ENCODE data around the gene OST4.
"Not testable (repeated sequence)": the region's sequence is repeated elsewhere in the genome, so short reads cannot be mapped to it uniquely, and the experiment has no call there.

The OST4 gene

DNA sequence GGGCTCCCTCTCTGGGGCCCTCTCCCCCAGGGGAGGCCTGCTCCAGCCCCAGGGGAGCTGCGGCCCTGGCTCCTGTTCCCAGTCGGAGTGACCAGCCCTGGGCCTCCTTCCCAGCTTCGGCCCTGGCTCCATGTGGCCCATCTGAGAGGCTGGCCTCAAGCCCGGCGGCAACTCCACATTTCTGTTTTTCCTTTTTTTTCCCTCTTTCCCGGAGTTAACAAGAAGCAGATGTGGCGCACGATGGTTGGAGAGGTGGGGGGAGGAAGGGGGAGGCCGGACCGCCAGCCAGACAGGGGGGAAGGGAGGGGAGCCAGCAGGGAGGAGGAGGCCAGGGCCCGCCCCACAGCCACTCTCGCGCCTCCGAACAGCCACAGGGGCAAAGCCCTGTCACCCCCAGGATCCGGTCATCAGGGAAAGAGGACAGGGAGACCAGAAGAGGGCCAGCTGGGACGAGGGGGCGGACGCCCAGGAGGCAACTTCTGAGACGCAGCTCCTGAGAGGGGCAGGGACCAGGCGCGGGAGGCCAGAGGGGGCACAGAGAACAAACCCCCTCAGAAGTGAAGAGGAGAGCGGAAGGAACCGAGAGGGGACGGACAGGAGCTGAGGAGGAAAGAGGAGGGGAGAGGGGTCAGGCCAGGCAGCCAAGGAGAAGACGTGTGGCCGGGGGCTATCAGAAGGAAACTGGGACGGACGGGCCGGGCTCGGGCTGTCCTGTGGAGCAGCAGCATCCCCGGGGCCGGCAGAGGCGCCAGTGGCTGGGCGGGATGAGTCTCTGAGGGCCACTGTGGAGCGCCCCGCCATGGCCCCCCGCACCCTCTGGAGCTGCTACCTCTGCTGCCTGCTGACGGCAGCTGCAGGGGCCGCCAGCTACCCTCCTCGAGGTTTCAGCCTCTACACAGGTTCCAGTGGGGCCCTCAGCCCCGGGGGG lies 7.1 kb upstream of the OST4 start, which contains the start of gene EMILIN1:
Gene EMILIN1 (plus strand): TSS at position 349 of the 928 bp plus-strand sequence. CDS start 451 bp downstream, at position 800.
- peak; percentile 83 for DNase-seq (ENCODE audit: low read depth)

DNA sequence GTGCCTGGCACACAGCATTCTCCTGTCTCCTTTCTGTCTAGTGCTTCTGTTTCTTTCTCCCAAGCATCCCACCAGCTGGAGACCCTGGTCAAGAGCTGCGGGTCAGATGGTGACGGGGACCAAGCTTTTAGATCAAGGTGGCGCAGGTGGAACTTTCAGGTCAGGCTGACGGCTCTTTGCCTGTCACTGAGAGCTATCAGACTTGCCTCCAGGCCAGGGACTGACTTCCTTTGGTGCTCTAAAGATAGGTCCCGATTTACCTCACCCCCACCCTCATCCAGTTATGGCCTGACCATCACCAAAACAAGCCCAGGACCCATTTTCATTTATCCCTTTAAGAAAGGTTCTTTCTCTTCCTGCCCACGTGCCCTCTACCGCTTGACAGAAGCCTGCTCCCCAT lies 5.8 kb upstream of the OST4 start:
- DNase-seq (ENCODE audit: low read depth) = no peak

DNA sequence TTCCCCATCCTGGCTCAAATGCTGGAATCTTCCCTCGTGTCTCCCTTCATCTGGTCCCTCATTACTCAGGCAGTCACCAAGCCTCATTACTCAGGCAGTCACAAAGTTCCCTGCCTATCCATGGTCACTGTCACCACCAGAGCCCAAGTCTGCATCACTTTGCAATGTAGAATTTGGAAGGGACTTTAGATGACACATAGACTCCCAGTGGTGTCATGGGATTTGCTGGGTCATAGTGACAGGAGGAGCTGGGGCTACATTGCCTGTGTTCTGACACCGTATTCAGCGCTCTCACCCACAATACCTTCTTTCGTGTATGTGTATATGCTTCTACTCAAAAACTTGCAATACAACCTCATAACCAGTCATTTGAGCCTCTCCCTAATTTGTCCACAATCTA lies 4.9 kb upstream of the OST4 start:
- DNase-seq (ENCODE audit: low read depth) = no peak

DNA sequence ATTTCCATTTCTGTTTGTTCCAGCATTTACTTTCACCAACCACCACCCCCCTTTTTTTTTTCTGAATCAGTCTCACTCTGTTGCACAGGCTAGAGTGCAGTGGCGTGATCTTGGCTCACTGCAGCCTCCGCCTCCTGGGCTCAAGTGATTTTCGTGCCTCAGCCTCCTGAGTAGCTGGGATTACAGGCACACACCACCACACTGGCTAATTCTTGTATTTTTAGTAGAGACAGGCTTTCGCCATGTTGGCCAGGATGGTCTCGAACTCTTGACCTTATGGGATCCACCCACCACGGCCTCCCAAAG lies 4.1 kb upstream of the OST4 start:
- not testable (repeated sequence) for DNase-seq (ENCODE audit: low read depth)

DNA sequence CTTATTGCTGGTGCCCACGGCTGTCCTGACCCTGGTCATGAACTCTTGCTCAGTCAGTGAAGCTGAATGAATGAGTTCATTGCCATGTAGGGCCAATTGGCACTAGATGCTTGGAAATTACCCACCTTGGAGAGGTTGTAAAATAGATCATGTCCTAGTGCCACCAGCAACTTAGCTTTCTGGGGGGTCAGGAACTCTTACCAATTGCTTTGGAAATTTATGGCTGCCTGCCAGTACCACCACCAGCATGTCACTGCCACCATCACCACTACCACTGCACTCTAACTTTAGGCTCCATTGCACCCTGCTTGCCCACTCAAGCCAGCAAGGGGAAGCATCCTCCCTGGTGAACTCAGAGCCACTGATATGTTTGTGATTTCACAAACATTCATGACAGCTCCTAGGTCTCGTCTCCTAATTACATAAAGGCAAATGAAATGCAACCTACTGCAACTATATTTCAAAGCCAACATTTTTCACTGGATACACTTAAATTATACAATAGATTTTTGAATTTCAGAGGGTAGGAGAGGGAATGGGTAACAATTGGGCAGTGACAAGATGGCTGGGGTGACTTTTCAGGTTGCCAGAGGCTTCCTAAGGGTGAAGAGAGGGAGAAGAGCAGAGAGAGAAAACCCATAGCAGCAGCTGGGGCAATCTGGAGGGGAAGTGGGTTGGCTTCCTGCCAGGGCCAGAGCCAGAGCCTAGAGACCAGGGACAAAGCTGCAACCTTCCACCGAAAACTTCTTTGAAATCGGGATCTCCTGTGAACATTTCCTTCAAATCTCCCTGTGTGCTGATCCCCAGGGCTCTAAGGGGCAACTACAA lies 3.5 kb upstream of the OST4 start:
- no peak for DNase-seq (ENCODE audit: low read depth)

DNA sequence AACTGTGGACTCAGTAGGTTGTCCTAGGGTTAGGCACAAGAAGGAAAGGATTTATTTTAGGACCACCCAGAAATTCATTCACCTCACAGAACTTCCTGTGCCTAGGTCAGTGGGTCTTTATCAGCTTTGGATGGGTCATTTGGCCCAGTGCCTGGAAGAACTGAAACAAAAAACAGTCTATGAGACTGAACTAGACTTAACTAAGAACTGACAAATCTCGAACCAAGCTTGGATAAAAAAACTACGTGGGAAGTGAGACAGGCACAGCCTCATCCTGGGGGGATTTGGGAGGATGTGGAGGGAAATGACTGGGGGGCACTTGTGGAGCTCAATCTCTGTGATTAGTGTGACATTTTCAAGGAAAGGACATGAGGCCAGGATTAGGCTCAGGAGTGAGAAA lies 2.3 kb upstream of the OST4 start:
- DNase-seq (ENCODE audit: low read depth) = no peak

DNA sequence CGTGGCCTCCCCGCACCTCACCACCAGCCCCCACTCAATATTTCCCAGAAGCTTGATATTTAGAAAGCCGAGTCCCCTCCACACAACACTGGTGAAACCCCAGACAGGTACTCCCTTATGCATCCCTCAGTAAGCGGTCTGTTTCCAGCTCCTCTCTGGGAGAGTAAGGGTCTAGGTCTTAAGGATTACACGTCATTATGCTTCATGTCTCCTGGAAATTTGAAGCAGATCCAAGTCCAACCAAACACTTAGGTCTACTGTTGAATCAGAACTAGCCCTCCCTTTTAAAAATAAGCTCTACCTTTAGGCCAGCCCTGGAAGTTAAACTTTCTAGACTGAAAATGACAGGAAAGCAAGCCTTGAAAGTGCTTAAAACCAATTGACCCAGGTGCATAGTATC lies 1.5 kb upstream of the OST4 start:
- peak; percentile 21 for DNase-seq (ENCODE audit: low read depth)

DNA sequence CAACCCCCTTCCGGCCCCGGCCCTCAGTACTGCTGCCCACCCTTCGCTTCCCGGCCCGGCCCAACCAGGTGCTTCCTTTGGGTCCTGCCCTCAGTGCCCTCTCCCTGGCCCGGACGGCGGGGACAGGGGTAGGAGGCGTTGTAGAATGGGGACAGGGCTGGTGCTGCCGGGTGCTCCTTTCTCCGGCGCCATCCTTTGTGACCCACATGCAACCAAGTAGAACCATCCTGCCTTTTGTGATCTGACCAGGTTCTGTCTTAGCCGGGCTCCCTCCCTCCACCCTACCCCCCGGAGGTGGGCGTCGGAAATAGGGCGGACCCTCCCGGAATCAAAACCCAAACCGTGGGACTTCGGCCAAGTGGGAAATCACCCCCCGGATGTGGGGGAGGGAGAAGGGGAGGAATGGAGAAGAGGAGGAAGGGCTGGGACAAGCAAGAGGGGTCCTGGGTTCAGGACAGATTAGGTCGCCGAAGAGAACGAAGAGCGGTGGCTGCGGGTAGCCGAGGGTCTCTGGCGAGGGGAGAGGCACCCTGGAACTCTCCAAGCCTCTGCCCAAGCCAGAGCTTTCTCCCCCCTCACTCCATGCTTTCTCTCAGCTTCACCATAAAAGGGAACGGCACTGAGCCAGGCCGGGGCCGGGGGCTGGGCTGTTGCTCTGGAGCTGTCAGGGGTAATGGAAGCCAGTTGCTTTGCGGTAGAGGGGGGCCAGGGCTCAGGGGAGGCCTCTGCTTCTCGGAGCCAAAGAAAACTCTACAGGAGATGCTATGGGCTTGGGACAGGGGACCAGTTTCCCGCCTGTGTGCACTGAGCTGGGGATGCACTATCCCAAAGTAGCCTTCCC lies 756 bp upstream of the OST4 start:
- peak; percentile 65 for DNase-seq (ENCODE audit: low read depth)

DNA sequence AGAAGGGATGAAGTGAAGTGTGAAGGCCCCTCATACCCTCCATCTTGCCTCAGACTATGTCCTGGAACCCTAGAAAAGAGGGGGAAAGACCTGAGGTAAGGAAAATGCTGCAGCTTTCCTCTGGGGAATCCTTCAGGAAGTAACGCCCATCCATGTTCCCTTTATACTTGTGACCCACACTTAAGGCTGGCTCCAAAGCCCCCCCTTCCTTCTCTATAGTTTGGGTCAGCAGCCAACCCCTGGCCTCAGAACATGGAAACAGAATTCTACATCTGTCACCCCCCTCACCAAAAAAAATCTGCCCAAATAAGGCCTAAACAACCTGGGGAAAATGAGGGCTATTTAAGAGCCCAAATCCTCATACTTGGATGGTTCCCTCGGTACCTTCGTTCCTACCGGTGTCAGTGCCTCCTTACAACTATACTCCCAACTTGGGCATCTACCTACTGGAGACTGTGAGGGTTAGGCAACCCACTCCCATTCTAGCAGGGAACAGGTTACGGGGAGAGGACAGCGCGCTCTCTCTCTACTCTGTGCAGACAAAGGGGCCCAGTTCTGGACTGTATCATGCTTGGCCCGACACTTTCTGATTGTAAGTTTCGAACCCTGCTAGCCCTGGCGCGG lies 689 bp downstream of the OST4 start:
- DNase-seq (ENCODE audit: low read depth) = no peak

DNA sequence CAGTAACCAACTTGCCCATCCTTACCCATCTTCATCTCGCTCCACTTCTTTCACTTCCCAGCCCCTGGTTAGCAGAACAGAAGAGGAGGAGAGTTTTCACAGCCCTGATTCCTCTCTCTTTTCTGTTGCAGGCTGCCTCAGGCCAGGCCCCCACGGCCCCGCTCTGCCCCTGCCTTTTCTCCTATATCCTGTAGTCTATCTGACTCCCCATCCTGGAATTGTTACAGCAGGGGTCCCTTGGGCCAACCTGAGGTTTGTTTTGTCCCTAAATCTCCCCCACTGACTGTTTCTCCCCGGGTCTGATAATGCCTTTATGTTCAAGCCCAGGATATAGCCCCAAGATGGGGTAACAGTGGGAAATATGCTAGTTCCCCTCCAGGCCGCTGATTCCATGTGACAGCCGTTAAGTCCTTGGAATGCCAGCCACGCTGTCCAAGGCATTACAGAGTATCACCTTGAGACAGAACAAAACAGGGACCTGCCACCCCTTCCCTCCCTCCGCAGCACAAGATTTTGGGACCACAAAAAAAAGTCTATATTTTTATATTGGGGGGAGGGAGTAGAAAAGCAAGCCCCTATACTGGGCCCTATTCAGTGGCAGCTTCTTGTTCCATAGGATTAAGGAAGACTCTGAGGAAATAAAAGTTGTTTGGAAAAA lies 1.4 kb downstream of the OST4 start:
- DNase-seq (ENCODE audit: low read depth) = no peak

DNA sequence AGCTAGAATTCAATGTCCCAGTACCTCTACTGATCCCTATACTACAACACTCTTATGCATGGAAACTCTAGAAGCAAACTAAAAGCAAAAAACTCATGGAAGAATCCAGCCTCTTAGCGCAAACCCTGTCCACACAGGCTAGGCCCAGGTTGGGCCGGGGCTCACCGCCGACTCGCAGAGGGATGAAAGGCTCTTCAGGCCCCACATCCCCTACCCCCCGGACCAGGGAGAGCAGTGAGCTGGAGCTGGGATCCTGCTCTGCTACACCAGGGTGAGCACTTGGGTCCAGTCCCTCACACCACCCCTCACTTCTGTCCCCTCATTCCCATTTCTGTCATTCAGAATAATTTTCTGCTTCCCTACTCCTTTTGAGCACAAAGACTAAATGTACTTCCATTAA lies 2.0 kb downstream of the OST4 start:
- DNase-seq (ENCODE audit: low read depth) = no peak

DNA sequence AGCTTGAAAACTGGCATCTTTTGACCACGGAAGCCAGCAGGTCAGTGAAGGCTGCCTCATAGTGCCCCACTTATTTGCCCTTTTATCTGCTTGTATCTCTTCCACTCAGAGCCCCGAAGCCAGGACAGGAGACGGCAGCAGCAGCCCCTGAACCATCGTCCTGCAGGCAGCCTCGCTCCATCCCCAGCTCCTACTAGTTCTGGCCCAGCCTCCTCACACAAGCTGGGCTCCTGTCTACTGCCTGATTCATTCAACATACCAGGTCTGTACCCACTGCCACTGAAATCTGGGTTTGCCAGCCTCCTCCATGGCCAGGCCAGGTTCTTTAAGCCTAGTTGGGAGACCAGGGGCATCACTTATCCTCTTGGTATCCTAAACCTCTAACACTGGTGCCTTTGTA lies 4.1 kb downstream of the OST4 start:
- DNase-seq (ENCODE audit: low read depth) = no peak

DNA sequence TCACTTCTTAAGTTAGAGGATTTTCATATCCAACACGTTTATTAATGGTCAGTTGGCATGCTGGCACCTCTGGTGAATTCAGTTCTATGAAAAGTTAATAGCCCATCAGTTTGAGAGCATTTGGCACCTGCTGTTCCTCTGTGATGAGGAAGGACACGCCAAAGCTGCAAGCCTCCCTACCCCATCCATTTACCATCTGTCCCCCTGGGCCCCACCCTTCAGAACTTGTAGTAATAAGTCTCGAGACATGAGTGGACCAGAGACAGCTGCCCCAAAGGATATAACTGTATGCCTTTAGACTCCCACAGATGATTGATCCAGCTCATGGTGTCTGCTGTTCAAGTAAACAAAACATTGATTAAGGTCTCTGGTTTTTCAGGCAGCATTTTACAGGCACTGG lies 6.3 kb downstream of the OST4 start:
- no peak for DNase-seq (ENCODE audit: low read depth)

DNA sequence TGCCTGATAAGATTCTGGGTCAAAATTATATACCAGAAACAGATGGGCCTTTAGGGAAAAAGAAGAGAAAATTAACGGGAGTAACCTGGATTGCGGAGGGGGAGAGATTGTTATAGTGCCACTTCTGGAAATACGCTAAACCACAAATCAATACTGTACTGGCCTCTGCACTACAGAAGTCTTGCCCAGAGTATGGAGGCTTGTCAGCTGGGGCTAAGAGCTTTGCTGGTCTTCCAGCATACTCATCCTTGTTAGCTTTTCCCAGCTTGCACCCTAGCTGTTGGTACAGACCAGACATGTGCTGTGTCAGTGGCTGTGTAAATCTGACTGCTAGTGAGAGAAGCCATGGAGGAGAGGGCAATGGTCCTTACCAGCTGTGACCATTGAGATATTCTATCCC lies 11.1 kb downstream of the OST4 start:
- DNase-seq (ENCODE audit: low read depth) = no peak

DNA sequence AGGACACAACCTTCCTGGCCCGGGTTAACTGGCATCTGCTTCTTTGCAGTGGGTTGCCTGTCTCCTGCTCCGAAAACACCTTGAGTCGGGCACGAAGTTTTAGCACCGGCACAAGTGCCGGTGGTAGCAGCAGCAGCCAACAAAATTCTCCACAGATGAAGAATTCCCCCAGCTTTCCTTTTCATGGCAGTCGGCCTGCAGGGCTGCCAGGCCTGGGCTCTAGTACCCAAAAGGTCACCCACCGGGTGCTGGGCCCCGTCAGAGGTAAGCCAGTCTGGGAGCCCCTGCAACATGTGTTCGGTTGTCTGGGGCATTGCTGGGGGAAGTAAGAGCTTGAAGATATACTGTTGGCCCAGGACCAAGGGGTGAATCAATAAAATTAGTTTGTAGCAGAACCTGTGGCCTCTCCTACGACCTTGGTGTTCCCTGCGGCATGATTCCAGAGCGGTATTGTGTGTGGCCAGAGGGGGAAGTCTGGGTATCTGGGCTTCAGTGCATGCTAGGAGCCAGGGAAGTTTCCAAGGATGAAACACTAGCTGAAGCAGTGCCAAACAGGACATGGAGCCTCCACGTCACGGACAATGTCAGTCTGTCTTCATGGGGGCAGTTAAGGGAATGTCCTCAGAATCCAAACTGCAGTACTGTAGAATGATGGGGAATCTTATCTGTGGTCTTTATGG lies 12.2 kb downstream of the OST4 start:
- no peak for DNase-seq (ENCODE audit: low read depth)

DNA sequence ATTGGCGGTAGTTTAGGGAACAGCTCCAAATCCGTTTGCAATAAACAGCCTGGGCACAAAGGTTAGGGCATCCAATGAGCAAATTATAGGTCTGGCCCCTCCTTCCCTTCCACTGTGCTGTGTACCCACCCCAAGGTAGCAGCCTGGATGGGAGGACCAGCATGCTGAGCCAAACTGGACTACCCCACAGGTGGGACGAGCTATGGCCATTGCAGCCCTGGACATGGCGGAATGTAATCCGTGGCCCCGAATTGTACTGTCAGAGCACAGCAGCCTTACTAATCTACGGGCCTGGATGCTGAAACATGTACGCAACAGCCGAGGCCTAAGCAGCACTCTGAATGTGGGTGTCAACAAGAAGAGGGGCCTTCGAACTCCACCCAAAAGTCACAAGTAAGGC lies 13.2 kb downstream of the OST4 start:
- no peak for DNase-seq (ENCODE audit: low read depth)

DNA sequence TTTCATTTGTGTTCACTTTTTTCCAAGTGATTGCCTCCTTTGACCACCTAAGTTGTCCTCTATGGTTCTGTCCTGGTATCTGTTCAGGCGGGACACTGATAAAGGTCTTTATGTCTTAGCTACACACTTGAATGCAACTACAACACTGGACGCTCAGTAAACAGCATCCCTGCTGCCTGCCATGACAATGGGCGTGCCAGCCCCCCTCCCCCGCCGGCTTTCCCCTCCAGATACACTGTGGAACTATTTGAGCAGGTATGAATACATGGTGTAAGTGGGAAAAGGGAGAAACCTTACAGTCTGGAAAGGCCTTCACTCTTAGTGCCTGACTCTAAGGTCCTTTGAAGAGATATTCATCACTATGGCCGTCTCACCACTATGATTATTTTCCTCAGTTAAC lies 14.3 kb downstream of the OST4 start:
- no peak for DNase-seq (ENCODE audit: low read depth)

DNA sequence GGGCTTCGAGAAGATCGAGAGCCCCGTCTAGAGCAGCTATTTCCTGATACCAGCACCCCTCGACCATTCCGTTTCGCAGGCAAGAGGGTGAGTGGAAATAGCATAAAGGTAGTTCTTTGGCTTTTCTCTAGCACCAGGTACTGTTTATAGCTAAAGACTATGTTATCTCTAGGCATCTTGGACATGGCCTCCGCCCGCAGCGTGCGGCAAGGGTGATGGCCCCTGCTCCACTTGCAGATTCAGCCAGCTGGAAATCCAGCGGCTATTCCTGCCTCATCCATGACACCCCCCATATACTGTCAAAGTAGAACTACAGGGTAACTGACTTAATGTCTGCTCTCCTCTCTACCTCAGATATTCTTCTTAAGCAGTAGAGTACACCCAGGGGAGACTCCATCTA lies 16.7 kb downstream of the OST4 start:
- no peak for DNase-seq (ENCODE audit: low read depth)

DNA sequence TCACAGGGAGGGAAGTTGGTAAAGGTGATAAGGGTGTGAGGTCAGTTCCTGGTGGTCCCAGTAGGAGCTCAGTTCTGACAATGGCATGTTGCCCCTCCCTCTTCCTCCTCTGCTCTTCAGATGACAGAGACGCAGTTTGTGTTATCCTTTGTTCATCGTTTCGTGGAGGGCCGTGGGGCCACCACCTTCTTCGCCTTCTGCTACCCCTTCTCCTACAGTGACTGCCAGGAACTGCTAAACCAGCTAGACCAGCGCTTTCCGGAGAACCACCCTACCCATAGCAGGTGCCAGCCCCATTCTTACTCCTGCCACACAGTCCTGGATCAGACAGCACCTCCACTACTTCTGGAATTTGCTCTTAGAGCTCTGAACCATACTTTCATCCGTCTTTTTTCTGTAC lies 17.7 kb downstream of the OST4 start:
- DNase-seq (ENCODE audit: low read depth) = no peak

DNA sequence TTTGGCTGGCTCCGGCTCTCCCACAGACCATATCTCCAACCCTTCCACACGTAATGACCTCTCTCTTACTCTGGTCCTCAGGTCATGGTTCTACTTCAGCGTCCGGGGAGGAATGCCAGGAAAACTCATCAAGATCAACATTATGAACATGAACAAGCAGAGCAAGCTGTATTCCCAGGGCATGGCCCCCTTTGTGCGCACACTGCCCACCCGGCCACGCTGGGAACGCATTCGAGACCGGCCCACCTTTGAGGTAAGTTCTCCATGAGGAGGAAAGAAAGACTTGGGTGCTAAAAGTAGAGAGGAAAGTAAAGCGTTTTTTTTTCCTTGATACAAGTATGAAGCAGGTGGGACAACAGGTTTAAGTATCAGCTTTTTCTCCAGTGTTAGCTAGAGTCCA lies 18.1 kb downstream of the OST4 start:
- no peak for DNase-seq (ENCODE audit: low read depth)
